ENCODE results near the gene SPTBN1. TPM values are rescaled to one million over a fixed set of nuclear protein-coding genes. Genes with fewer than 3 reads are reported as not detected.

SPTBN1 gene
- total RNA-seq, 1 donor from 2014 or later = 217 TPM

GRCh38 chr2:54646170-54646927, 190.2 kb downstream of the SPTBN1 start:
- Mint-ChIP-seq H3K27ac (ENCODE audit: unreplicated experiment) (no peak overlapping the region), H3K4me1 (peaks cover 5% of the 10 kb centered on the region), H3K27me3 (ENCODE audit: low read depth) (no peaks in the 10 kb centered on the region), H3K4me3 (no peak overlapping the region), H3K9me3 (no peaks in the 10 kb centered on the region), H3K36me3 (ENCODE audit: low read depth) (peaks cover 44% of the 10 kb centered on the region)
- TF ChIP-seq CTCF (conservative IDR thresholded peaks at IDR 0.05) = no peak
- DNase-seq (ENCODE audit: low read depth, low spot score) = no peak

GRCh38 chr2:54648256-54648655, 192.1 kb downstream of the SPTBN1 start:
- DNase-seq (ENCODE audit: low read depth, low spot score) = no peak
- peaks cover 48% of the 10 kb centered on the region for H3K36me3 Mint-ChIP-seq (ENCODE audit: low read depth)
- TF ChIP-seq CTCF (conservative IDR thresholded peaks at IDR 0.05) = no peak
- no peaks in the 10 kb centered on the region for H3K27me3 Mint-ChIP-seq (ENCODE audit: low read depth)
- no peaks in the 10 kb centered on the region for H3K9me3 Mint-ChIP-seq
- H3K4me3 Mint-ChIP-seq = no peak overlapping the region
- H3K27ac Mint-ChIP-seq (ENCODE audit: unreplicated experiment) = no peak overlapping the region
- no peaks in the 10 kb centered on the region for H3K4me1 Mint-ChIP-seq

GRCh38 chr2:54649191-54649590, 193.1 kb downstream of the SPTBN1 start:
- Mint-ChIP-seq H3K27ac (ENCODE audit: unreplicated experiment) (no peak overlapping the region), H3K4me3 (no peak overlapping the region), H3K9me3 (no peaks in the 10 kb centered on the region), H3K4me1 (no peaks in the 10 kb centered on the region), H3K27me3 (ENCODE audit: low read depth) (no peaks in the 10 kb centered on the region), H3K36me3 (ENCODE audit: low read depth) (peaks cover 44% of the 10 kb centered on the region)
- DNase-seq (ENCODE audit: low read depth, low spot score) = no peak
- TF ChIP-seq CTCF (conservative IDR thresholded peaks at IDR 0.05) = no peak

GRCh38 chr2:54649633-54650032, 193.5 kb downstream of the SPTBN1 start:
- Mint-ChIP-seq H3K9me3 (no peaks in the 10 kb centered on the region), H3K36me3 (ENCODE audit: low read depth) (peaks cover 44% of the 10 kb centered on the region), H3K4me3 (no peak overlapping the region), H3K4me1 (no peaks in the 10 kb centered on the region), H3K27ac (ENCODE audit: unreplicated experiment) (no peak overlapping the region), H3K27me3 (ENCODE audit: low read depth) (no peaks in the 10 kb centered on the region)
- DNase-seq (ENCODE audit: low read depth, low spot score) = no peak
- TF ChIP-seq CTCF (conservative IDR thresholded peaks at IDR 0.05) = no peak

GRCh38 chr2:54650612-54651011, 194.5 kb downstream of the SPTBN1 start:
- H3K4me1 Mint-ChIP-seq = no peaks in the 10 kb centered on the region
- no peak for TF ChIP-seq CTCF (conservative IDR thresholded peaks at IDR 0.05)
- H3K9me3 Mint-ChIP-seq = no peaks in the 10 kb centered on the region
- H3K27ac Mint-ChIP-seq (ENCODE audit: unreplicated experiment) = no peak overlapping the region
- peaks cover 44% of the 10 kb centered on the region for H3K36me3 Mint-ChIP-seq (ENCODE audit: low read depth)
- H3K4me3 Mint-ChIP-seq = no peak overlapping the region
- H3K27me3 Mint-ChIP-seq (ENCODE audit: low read depth) = no peaks in the 10 kb centered on the region
- no peak for DNase-seq (ENCODE audit: low read depth, low spot score)
